H1 (cell line): ENCODE results near the gene ZIC5. TPM values are rescaled to one million over a fixed set of nuclear protein-coding genes. Genes with fewer than 3 reads are reported as not detected.

Experiments
- CTCF ChIA-PET: fragments of 300-600 bp; sonication (Branson Sonifier 250); formaldehyde crosslinking; loops from one replicate; lab custom pipeline; 2021; ENCODE audit not compliant: partially characterized antibody; lab: Charles Lee
- POLR2A ChIA-PET: fragments of 300-600 bp; sonication (Branson Sonifier 250); formaldehyde crosslinking; loops from one replicate; lab custom pipeline; 2021; ENCODE audit warnings: inconsistent platforms; ENCODE audit not compliant: partially characterized antibody; lab: Charles Lee
- DNase-seq, 2 experiments: peaks; one replicate each; pipeline versions ENCODE4 v3.0.0 to v3.0.0-alpha.2; 2010 to 2022; ENCODE audit warnings: low spot score in 2 of 2, low read depth in 1 of 2, mixed read lengths in 1 of 2
- FAIRE-seq: peaks from 2 replicates; lab custom pipeline; 2011; peaks lifted over from hg19 to GRCh38; lab: Jason Lieb, UNC
- H2AFZ ChIP-seq: 2 replicates; pipeline ENCODE4 v1.8.1; 2012; ENCODE audit warnings: low read length, inconsistent platforms
- H2AK5ac ChIP-seq: 2 replicates; pipeline ENCODE4 v1.6.1; 2013; ENCODE audit warnings: low read depth, low read length
- H2BK120ac ChIP-seq: replicated peaks from 2 replicates; pipeline ENCODE3; 2013; ENCODE audit warnings: low read depth, low read length, inconsistent platforms
- H2BK12ac ChIP-seq: 2 replicates; pipeline ENCODE4 v1.6.1; 2013; ENCODE audit warnings: low read depth, low read length
- H2BK15ac ChIP-seq: 2 replicates; pipeline ENCODE4 v1.6.1; 2013; ENCODE audit warnings: low read length
- H2BK20ac ChIP-seq: 2 replicates; pipeline ENCODE4 v1.6.1; 2013; ENCODE audit warnings: low read length
- H2BK5ac ChIP-seq: 2 replicates; pipeline ENCODE4 v1.6.1; 2013; ENCODE audit warnings: low read depth, low read length
- H3K14ac ChIP-seq: 2 replicates; pipeline ENCODE4 v1.6.1; 2013; ENCODE audit warnings: inconsistent platforms; ENCODE audit not compliant: insufficient read length
- H3K18ac ChIP-seq: 2 replicates; pipeline ENCODE4 v1.6.1; 2013; ENCODE audit warnings: low read length; ENCODE audit errors: extremely low read depth
- H3K23ac ChIP-seq: 2 replicates; pipeline ENCODE4 v1.6.1; 2013; ENCODE audit warnings: inconsistent platforms; ENCODE audit not compliant: insufficient read length
- H3K23me2 ChIP-seq: 2 replicates; pipeline ENCODE4 v1.6.1; 2013; ENCODE audit warnings: low read depth, low read length
- H3K27ac ChIP-seq: 2 replicates; pipeline ENCODE4 v1.6.1; 2011; ENCODE audit warnings: low read depth, low read length, inconsistent platforms
- H3K27me3 ChIP-seq, 4 experiments: replicated peaks in 1 of 4; 1 replicate in 1 of 4; 2 replicates in 3 of 4; pipeline versions ENCODE4 v1.6.1 to v1.8.1; 2011 to 2013; ENCODE audit warnings: low read length in 3 of 4, mild to moderate bottlenecking in 3 of 4, inconsistent platforms in 2 of 4, mixed read lengths in 2 of 4, moderate library complexity in 1 of 4; ENCODE audit not compliant: control insufficient read depth in 3 of 4, insufficient read depth in 3 of 4; ENCODE audit errors: extremely low read depth in 1 of 4
- H3K36me3 ChIP-seq, 4 experiments: 2 replicates each; pipeline versions ENCODE4 v1.6.1 to v1.8.1; 2011 to 2013; ENCODE audit warnings: mild to moderate bottlenecking in 4 of 4, low read length in 3 of 4, moderate library complexity in 2 of 4, control low read depth in 1 of 4, inconsistent platforms in 1 of 4; ENCODE audit not compliant: insufficient read depth in 4 of 4, control insufficient read depth in 2 of 4
- H3K4ac ChIP-seq: replicated peaks from 2 replicates; pipeline ENCODE3; 2013; ENCODE audit warnings: low read length, low read depth, mixed read lengths, inconsistent platforms; ENCODE audit not compliant: insufficient read length
- H3K4me1 ChIP-seq, 4 experiments: replicated peaks in 1 of 4; 1 replicate in 1 of 4; 2 replicates in 3 of 4; pipeline versions ENCODE4 v1.6.1 to v1.8.1; 2011 to 2013; ENCODE audit warnings: low read length in 3 of 4, inconsistent platforms in 2 of 4, mixed read lengths in 1 of 4; ENCODE audit not compliant: insufficient read depth in 4 of 4, control insufficient read depth in 3 of 4
- H3K4me2 ChIP-seq, 2 experiments: 2 replicates each; pipeline versions ENCODE4 v1.6.1 to v1.8.1; 2011 to 2013; ENCODE audit warnings: low read depth in 2 of 2, low read length in 2 of 2, control low read depth in 1 of 2, inconsistent platforms in 1 of 2, mild to moderate bottlenecking in 1 of 2; ENCODE audit not compliant: insufficient read depth in 1 of 2
- H3K4me3 ChIP-seq, 4 experiments: fragments of 200-600, 300-600 bp in 1 of 4; sonication (generic), shearing (Covaris generic), sonication (Bioruptor Twin) in 1 of 4; 2 replicates each; pipeline versions ENCODE4 v1.5.1 to v1.8.1; 2011 to 2016; ENCODE audit warnings: low read length in 4 of 4, low read depth in 3 of 4, control low read depth in 2 of 4, inconsistent platforms in 2 of 4, mild to moderate bottlenecking in 2 of 4, mixed read lengths in 1 of 4, moderate library complexity in 1 of 4; ENCODE audit not compliant: insufficient read depth in 2 of 4; ENCODE audit errors: extremely low read depth in 1 of 4
- H3K56ac ChIP-seq: replicated peaks from 2 replicates; pipeline ENCODE3; 2013; ENCODE audit warnings: low read depth, mild to moderate bottlenecking, mixed read lengths, low read length, inconsistent platforms; ENCODE audit not compliant: insufficient read length
- H3K79me1 ChIP-seq: 2 replicates; pipeline ENCODE4 v1.6.1; 2013; ENCODE audit warnings: low read depth, low read length, control low read depth
- H3K79me2 ChIP-seq, 2 experiments: 2 replicates each; pipeline versions ENCODE4 v1.6.1 to v1.8.1; 2012 to 2013; ENCODE audit warnings: low read length in 2 of 2, mild to moderate bottlenecking in 2 of 2, inconsistent platforms in 1 of 2; ENCODE audit not compliant: insufficient read depth in 2 of 2, control insufficient read depth in 1 of 2
- H3K9ac ChIP-seq, 4 experiments: replicated peaks in 1 of 4; 1 replicate in 1 of 4; 2 replicates in 3 of 4; pipeline versions ENCODE4 v1.6.1 to v1.8.1; 2011 to 2013; ENCODE audit warnings: low read depth in 3 of 4, low read length in 3 of 4, control low read depth in 2 of 4, mild to moderate bottlenecking in 2 of 4, moderate library complexity in 2 of 4, inconsistent platforms in 1 of 4; ENCODE audit errors: extremely low read depth in 1 of 4
- H3K9me3 ChIP-seq, 2 experiments: 2 replicates each; pipeline versions ENCODE4 v1.6.1 to v1.8.1; 2012 to 2013; ENCODE audit warnings: mild to moderate bottlenecking in 2 of 2, moderate library complexity in 2 of 2, control low read depth in 1 of 2, inconsistent platforms in 1 of 2, low read depth in 1 of 2, low read length in 1 of 2, mixed read lengths in 1 of 2; ENCODE audit not compliant: insufficient read depth in 2 of 2
- H4K20me1 ChIP-seq, 2 experiments: replicated peaks in 1 of 2; 2 replicates each; pipeline versions ENCODE3 to v1.8.1; 2011 to 2013; ENCODE audit warnings: inconsistent platforms in 2 of 2, low read length in 2 of 2, mild to moderate bottlenecking in 1 of 2; ENCODE audit not compliant: insufficient read depth in 2 of 2, control insufficient read depth in 1 of 2
- H4K5ac ChIP-seq: 2 replicates; pipeline ENCODE4 v1.6.1; 2013; ENCODE audit warnings: low read length, low read depth, mixed read lengths, inconsistent platforms; ENCODE audit not compliant: insufficient read length
- H4K8ac ChIP-seq: 2 replicates; pipeline ENCODE4 v1.8.0; 2013; ENCODE audit warnings: mild to moderate bottlenecking, moderate library complexity, low read length, inconsistent platforms; ENCODE audit not compliant: insufficient read depth; ENCODE audit errors: extremely low read depth
- H4K91ac ChIP-seq: replicated peaks from 2 replicates; pipeline ENCODE3; 2013; ENCODE audit warnings: low read length, mixed read lengths, inconsistent platforms; ENCODE audit not compliant: insufficient read length
- POLR2AphosphoS5 ChIP-seq: IDR thresholded peaks from 2 replicates; pipeline ENCODE4 v1.6.1; 2011; ENCODE audit warnings: low read depth, low read length
- SP4 ChIP-seq: IDR thresholded peaks from 2 replicates; pipeline ENCODE4 v1.6.1; 2012; ENCODE audit warnings: low read length, inconsistent platforms
- TAF7 ChIP-seq: optimal IDR thresholded peaks from 2 replicates; pipeline ENCODE3; 2011; ENCODE audit warnings: low read depth, mild to moderate bottlenecking, inconsistent platforms, low read length, moderate library complexity, borderline replicate concordance
- WGBS, 2 experiments: shearing (Covaris generic) in 1 of 2; methylation state at CpG; one replicate each; pipeline versions ENCODE4 v1.1.6 to v1.1.7; 2013 to 2015; ENCODE audit warnings: low lambda C conversion rate in 2 of 2, mixed read lengths in 2 of 2, inconsistent platforms in 1 of 2, low coverage in 1 of 2, missing lambda C conversion rate in 1 of 2; ENCODE audit not compliant: insufficient replicate concordance in 2 of 2, insufficient coverage in 1 of 2, insufficient read length in 1 of 2; ENCODE audit errors: extremely low coverage in 1 of 2, missing lambda C conversion rate in 1 of 2; 5-methylcytosine and 5-hydroxymethylcytosine counted together
- polyA plus RNA-seq, 7 experiments: library from polyadenylated mRNA; depleted of rRNA in 3 of 7; stranded (reverse) in 5 of 7; unstranded in 2 of 7; fragments of >200 nt in 5 of 7; fragments of 200-250 nt in 2 of 7; gene quantifications; 1 replicate in 5 of 7; 2 replicates in 1 of 7; 4 replicates in 1 of 7; pipeline versions ENCODE4 v1.2.1 to v1.2.3, GENCODE V29; 2011 to 2013; ENCODE audit warnings: missing spikeins in 2 of 7, mixed read lengths in 2 of 7
- total RNA-seq: library from RNA; stranded (reverse); fragmentation: NEBNext Ultra II Directional; extraction: Animal tissue kit (Norgen Biotek cat#: 25700); gene quantifications from 2 replicates; pipeline ENCODE4 v1.2.1, GENCODE V29; 2021

ZIC5 gene
- total and polyA plus RNA-seq, 2 of the 8 experiments (the other 6 are each of a cell fraction or from before 2014, with no cell fraction given): 14.2 to 52.7 TPM

DNA sequence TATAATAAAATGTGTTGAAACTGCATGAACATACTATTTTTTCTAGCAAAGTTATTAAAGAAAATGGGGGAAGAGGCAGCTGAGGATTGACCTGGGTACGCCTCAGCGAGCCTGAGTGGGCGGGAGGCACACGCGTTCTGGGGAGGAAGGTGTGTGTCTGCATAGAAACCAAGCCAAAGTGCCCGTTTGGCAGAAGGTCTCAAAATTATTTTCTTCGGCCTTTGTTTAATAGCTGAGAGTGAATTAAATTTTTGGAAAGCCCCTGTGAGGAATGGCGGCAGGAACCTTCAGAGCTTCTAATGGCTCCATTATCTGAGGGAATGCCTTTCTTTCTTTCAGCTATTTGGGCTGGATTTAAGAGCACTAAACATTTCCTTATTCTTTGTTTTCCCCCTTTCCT is 15.2 kb upstream of the ZIC5 start:
- H3K27ac ChIP-seq: no peak overlapping the region
- no peak overlapping the region for H2BK120ac ChIP-seq
- H4K20me1 ChIP-seq: peaks cover 18 to 27% of the 10 kb centered on the region in 2 experiments
- no peak overlapping the region for H4K8ac ChIP-seq
- H3K4me2 ChIP-seq: peak overlapping the region; percentile 91 to 95
- no peak overlapping the region for H2BK15ac ChIP-seq
- H4K91ac ChIP-seq: peak overlapping the region; percentile 61
- peak overlapping the region; percentile 50 to 94 (median 61); a peak in 6 of 8 replicates for H3K4me3 ChIP-seq
- no peak overlapping the region for H2BK5ac ChIP-seq
- H3K56ac ChIP-seq: no peak overlapping the region
- FAIRE-seq: peak; percentile 57
- peaks cover 0 to 32% (median 17%) of the 10 kb centered on the region in 4 experiments; a peak in 6 of 7 replicates for H3K4me1 ChIP-seq
- no peak overlapping the region for H2AK5ac ChIP-seq
- H3K27me3 ChIP-seq: peaks cover 2 to 39% (median 22%) of the 10 kb centered on the region in 4 experiments; a peak in 6 of 7 replicates
- H3K23me2 ChIP-seq: peaks cover 43% of the 10 kb centered on the region
- WGBS, 2 experiments: 14% methylated on average over 8 of the region's 8 CpGs; no CpG with 5 or more reads in 1 of the 2 experiments
- no peak overlapping the region; the same call in 1 of the 2 replicates for H2BK20ac ChIP-seq
- no peak overlapping the region for H3K14ac ChIP-seq
- ChIA-PET POLR2A (interaction anchor here (0.8 to 11.2 kb wide), 8 partner anchors 7 to 87 kb away, joined by 3 to 145 read pairs (median 16); partner anchors contain the start of gene ZIC5), CTCF (interaction anchor here (0.6 to 1.6 kb wide), 15 partner anchors 10 to 527 kb away, joined by 3 to 10 read pairs (median 3); no protein-coding TSS in a partner anchor)
- H4K5ac ChIP-seq: peak overlapping the region; percentile 57
- peaks cover 18 to 48% (median 31%) of the 10 kb centered on the region in 4 experiments; a peak in 6 of 8 replicates for H3K36me3 ChIP-seq
- no peak overlapping the region for H3K18ac ChIP-seq
- DNase-seq: peak in 1 of 2 experiments; percentile 46
- H3K23ac ChIP-seq: no peak overlapping the region
- peaks cover 21 to 53% of the 10 kb centered on the region in 2 experiments for H3K79me2 ChIP-seq
- H3K79me1 ChIP-seq: no peaks in the 10 kb centered on the region; the same call in 1 of the 2 replicates
- peak overlapping the region; percentile 65 for H3K4ac ChIP-seq
- no peak overlapping the region for H2AFZ ChIP-seq
- no peaks in the 10 kb centered on the region; a peak in 1 of 4 replicates for H3K9me3 ChIP-seq
- no peak overlapping the region for H2BK12ac ChIP-seq
- H3K9ac ChIP-seq: peak overlapping the region in 1 of 4 experiments; percentile 52; a peak in 1 of 7 replicates
- TF ChIP-seq TAF7 (peak; percentile 19), SP4 (no peak), POLR2AphosphoS5 (peak; percentile 55; the same call in 1 of the 2 replicates)
